ENCODE measurements around the gene DGKD. TPM values are rescaled to one million over a fixed set of nuclear protein-coding genes. Genes with fewer than 3 reads are reported as not detected.

Gene DGKD
- total RNA-seq, 2 donors from 2014 or later, result 21.5 to 63.1 TPM

DNA sequence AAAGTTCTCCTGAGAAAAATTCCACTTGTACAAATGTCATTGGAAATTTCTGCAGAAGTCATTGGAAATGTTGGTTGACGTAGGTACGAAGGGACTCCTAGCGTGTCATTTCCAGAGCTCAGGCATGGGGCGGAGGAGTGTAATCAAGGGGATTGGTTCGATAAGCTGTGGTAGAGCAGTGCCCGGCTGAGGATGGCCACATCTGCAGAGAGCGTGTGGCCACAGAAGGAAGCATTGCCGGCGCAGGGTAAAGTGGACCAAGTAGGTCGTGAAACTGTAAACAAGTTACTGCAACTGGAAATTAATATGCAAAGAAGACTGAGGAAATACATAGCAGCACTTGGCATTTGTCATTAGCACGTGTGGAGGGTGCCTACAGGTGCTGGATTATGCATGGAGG, 101.8 kb downstream of the DGKD start:
- intact Hi-C loops (cut with DNase I), result no loop called here
- H3K36me3 ChIP-seq, result peaks cover 4 to 7% of the 10 kb centered on the region in 2 donors

DNA sequence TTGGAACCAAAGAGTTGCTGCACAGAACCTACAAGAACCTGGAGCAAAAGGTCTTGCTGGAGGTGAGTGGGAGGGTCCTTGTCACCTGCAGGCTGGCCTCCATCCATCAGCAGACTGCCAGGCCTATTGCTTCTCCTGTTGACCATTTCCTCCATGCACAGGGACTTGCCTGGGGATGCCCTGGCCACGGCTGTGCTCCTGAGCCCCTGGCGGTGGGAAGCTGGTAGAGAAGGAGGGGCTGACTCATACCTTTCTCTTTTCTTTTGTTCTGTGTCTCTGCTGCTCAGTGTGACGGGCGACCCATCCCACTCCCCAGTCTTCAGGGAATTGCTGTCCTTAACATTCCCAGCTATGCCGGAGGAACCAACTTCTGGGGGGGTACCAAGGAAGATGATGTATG, 102.6 kb downstream of the DGKD start:
- intact Hi-C loops (cut with DNase I), result no loop called here
- Histone ChIP-seq H3K27ac (no peak overlapping the region), H3K4me1 (replicated peaks) (peaks cover 4% of the 10 kb centered on the region), H3K9me3 (no peaks in the 10 kb centered on the region), H3K27me3 (replicated peaks; ENCODE audit: insufficient read depth) (no peaks in the 10 kb centered on the region), H3K4me3 (no peak overlapping the region), H3K36me3 (peaks cover 4 to 7% of the 10 kb centered on the region in 2 donors)
- TF ChIP-seq POLR2AphosphoS5 (IDR thresholded peaks at IDR 0.05), result no peak
- TF ChIP-seq, protein P1, sequence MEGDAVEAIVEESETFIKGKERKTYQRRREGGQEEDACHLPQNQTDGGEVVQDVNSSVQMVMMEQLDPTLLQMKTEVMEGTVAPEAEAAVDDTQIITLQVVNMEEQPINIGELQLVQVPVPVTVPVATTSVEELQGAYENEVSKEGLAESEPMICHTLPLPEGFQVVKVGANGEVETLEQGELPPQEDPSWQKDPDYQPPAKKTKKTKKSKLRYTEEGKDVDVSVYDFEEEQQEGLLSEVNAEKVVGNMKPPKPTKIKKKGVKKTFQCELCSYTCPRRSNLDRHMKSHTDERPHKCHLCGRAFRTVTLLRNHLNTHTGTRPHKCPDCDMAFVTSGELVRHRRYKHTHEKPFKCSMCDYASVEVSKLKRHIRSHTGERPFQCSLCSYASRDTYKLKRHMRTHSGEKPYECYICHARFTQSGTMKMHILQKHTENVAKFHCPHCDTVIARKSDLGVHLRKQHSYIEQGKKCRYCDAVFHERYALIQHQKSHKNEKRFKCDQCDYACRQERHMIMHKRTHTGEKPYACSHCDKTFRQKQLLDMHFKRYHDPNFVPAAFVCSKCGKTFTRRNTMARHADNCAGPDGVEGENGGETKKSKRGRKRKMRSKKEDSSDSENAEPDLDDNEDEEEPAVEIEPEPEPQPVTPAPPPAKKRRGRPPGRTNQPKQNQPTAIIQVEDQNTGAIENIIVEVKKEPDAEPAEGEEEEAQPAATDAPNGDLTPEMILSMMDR (IDR thresholded peaks at IDR 0.05), result no peak
- TF ChIP-seq POLR2A (IDR thresholded peaks at IDR 0.05), result no peak
- WGBS, result 80% methylated on average over 5 of the region's 5 CpGs
- DNase-seq (ENCODE audit: low spot score), result no peak

More for the DNA sequence above, 101.8 kb downstream of the DGKD start:
- Histone ChIP-seq H3K9me3 (no peaks in the 10 kb centered on the region), H3K27ac (no peak overlapping the region), H3K27me3 (replicated peaks; ENCODE audit: insufficient read depth) (no peaks in the 10 kb centered on the region), H3K4me3 (no peak overlapping the region), H3K4me1 (replicated peaks) (peaks cover 4% of the 10 kb centered on the region)
- TF ChIP-seq POLR2A (IDR thresholded peaks at IDR 0.05) (no peak), POLR2AphosphoS5 (IDR thresholded peaks at IDR 0.05) (no peak)
- TF ChIP-seq, protein P1 (IDR thresholded peaks at IDR 0.05), result no peak
- no peak for DNase-seq (ENCODE audit: low spot score)
- 91% methylated on average over 11 of the region's 11 CpGs for WGBS

DNA sequence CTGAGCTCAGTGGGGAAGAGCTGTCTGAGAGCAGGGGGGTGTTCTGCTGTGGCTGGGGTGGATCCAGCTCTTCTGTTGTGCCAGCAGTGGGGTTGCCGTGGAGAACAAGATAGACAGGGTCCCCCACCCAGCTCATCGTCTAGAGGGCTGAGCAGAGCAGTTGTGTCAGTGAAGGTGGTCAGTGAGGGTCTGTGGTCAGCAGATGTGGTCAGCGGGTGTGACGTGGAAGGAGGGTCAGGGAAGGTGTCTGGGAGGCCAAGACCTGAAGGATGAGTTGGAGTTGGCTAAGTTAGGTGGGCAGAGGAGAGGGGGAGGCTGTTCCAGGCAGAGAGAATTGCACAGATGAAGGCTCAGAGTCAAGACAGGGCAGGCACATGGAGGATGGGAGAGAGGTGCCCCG, 103.1 kb downstream of the DGKD start:
- DNase-seq (ENCODE audit: low spot score), result no peak
- no peak overlapping the region for H3K4me3 ChIP-seq
- H3K9me3 ChIP-seq, result no peaks in the 10 kb centered on the region
- intact Hi-C loops (cut with DNase I), result no loop called here
- H3K27me3 ChIP-seq (replicated peaks; ENCODE audit: insufficient read depth), result no peaks in the 10 kb centered on the region
- peaks cover 4% of the 10 kb centered on the region for H3K4me1 ChIP-seq (replicated peaks)
- no peak overlapping the region for H3K27ac ChIP-seq
- WGBS, result 97% methylated on average over 5 of the region's 5 CpGs
- TF ChIP-seq POLR2A (IDR thresholded peaks at IDR 0.05), result no peak
- no peak for TF ChIP-seq POLR2AphosphoS5 (IDR thresholded peaks at IDR 0.05)
- TF ChIP-seq, protein P1 (IDR thresholded peaks at IDR 0.05), result no peak
- peaks cover 4% of the 10 kb centered on the region in 2 donors for H3K36me3 ChIP-seq

DNA sequence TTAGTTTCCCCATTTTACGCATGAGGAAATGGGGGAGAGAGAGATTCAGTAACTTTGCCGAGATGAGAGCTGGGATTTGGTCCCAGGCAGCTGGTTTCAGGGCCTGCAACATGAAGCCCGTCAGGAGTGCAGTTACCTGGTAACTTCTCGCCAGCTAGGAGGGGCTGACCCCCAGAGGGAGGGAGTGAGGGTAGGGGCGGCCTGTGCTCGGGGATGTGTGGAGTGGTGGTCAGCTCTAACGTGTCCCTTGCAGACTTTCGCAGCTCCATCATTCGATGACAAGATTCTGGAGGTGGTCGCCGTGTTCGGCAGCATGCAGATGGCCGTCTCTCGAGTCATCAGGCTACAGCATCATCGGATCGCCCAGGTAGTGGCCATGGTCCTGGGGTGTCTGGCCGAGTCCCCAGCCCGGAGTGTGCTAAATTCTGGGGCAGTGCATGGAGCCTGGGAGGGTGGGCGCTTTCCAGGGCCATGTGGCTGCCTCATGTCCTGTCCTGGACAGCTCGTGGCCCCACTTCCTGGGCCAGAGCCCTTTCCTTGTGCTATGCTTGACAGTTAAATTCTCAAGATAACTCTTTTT, 103.8 kb downstream of the DGKD start:
- 94% methylated on average over 20 of the region's 20 CpGs for WGBS
- DNase-seq (ENCODE audit: low spot score), result no peak
- H3K27ac ChIP-seq, result no peak overlapping the region
- H3K9me3 ChIP-seq, result no peaks in the 10 kb centered on the region
- intact Hi-C loops (cut with DNase I), result no loop called here
- no peak for TF ChIP-seq POLR2A (IDR thresholded peaks at IDR 0.05)
- no peak for TF ChIP-seq POLR2AphosphoS5 (IDR thresholded peaks at IDR 0.05)
- TF ChIP-seq, protein P1 (IDR thresholded peaks at IDR 0.05), result no peak
- no peak overlapping the region for H3K4me3 ChIP-seq
- peaks cover 4% of the 10 kb centered on the region for H3K4me1 ChIP-seq (replicated peaks)
- peaks cover 4% of the 10 kb centered on the region in 2 donors for H3K36me3 ChIP-seq
- no peaks in the 10 kb centered on the region for H3K27me3 ChIP-seq (replicated peaks; ENCODE audit: insufficient read depth)

DNA sequence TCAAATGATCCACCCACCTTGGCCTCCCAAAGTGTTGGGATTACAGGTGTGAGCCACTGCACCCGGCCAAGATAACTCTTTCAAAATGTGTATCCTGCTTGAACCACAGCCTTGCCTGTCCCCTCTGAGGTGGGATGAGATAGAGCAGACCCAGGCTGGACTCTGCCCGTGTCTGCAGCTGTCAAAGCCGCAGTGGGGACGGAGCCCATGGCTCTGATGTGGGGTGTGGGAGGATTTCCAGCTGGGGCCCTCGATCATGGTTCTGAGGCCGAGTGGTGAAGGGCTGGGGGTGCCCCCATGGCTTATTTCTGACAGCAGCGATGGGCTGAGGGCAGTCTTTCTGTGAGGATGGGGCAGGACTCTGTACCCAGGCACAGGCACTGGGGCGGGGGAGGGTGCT, 104.5 kb downstream of the DGKD start:
- no peak overlapping the region for H3K4me3 ChIP-seq
- H3K27me3 ChIP-seq (replicated peaks; ENCODE audit: insufficient read depth), result no peaks in the 10 kb centered on the region
- WGBS, result 93% methylated on average over 8 of the region's 8 CpGs
- no peak for DNase-seq (ENCODE audit: low spot score)
- peaks cover 4% of the 10 kb centered on the region for H3K4me1 ChIP-seq (replicated peaks)
- no peaks in the 10 kb centered on the region for H3K9me3 ChIP-seq
- no peak for TF ChIP-seq POLR2A (IDR thresholded peaks at IDR 0.05)
- TF ChIP-seq, protein P1 (IDR thresholded peaks at IDR 0.05), result no peak
- TF ChIP-seq POLR2AphosphoS5 (IDR thresholded peaks at IDR 0.05), result no peak
- H3K27ac ChIP-seq, result no peak overlapping the region
- intact Hi-C loops (cut with DNase I), result no loop called here
- peaks cover 4% of the 10 kb centered on the region in 2 donors for H3K36me3 ChIP-seq

Measured in prostate gland (tissue), 2 donors.